ENCODE data around the gene PRKCA.
"Not testable (repeated sequence)": the region's sequence is repeated elsewhere in the genome, so short reads cannot be mapped to it uniquely, and the experiment has no call there.

PRKCA gene

DNA sequence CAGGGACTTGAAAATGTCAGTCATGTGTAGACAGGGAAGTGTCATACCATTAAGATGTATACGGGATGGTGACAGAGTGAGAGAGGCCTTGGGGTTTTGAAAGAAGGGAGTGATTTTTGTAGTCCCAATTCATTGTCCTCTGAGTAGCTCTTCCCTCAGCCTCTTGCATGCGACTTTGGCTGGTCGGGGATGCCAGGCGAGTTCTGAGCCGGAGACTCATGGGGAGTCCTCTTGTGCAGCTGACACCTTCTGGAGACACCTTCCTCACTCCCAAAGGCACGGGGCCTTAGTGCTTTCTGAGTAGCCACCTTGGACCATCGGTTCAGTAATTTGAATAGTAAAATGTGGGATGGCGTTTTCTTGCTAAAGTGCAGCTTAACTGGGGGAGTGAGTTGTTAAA, 144.7 kb downstream of the PRKCA start:
- DNase-seq: no peak

DNA sequence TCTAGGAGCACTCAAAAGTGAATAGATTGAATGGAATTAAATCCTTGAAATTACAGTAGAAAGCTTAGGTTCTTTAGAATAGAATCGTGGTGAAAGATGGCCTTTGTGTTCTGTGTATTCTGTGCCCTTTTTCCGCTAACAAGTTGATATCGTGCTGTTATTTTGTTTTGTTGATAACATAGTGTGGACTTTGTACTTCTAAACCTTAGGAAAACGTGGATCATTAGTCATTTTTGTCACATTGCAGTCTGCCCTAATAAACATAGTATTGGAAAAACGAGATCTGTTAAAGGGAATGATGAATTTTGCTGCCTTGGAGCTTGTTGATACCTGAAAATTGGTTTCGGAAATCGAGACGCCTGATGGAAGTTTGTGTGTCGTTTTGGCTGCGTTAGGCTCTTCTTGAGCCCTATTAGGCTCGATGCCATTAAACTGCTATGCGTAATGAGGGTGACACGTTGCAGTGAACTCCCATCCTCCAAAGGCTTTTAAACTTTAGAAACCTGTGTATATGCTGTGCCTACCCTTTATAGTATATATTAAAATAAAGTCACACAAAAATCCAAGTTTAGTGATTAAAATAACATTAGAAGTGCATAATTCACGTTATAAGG, 145.7 kb downstream of the PRKCA start:
- no peak for DNase-seq

DNA sequence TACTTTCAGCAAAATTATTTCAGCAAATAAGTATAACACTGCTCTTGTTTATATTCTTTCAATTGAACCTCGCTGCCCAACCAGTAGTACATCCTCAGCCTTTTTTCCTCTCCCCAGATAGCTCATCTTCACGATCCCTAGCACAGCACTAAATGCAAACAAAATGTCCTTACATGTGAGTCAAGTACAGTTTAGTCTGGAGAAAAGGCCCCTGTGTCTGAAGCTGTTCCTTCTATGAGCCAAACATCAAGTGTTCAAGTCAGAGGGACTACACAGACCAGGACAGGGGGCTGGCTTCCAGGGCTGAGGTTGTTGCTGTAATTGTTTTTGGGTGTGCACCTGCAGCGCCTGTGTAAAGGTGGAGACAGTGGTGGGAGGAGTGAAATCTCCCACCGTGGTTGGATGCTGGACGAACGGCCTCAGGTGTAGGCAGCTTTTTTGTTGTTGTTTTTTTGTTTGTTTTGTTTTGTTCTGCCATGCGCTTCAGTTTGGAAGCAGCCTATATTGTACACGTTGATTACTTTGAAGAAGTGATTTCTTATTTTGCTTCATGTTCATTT, 147.1 kb downstream of the PRKCA start:
- DNase-seq: no peak

- DNase-seq: no peak
Measured at GRCh38 chr17:66450008-66450851, 147.8 kb downstream of the PRKCA start.

DNA sequence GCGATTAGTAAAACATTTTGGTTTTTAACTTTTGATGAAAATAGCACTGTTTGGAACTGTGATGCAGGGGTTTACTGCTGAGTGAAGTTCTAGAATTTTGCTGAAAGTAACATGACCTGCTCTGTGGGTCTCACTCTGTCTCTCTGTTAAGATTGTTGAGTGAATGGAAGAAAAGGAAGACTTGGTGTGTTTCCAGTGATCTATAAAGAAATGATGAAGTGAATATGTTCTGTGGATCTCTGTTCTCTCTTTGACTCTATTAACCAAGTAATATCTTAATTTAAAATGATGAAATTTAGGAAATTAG, 148.4 kb downstream of the PRKCA start:
- DNase-seq: no peak

DNA sequence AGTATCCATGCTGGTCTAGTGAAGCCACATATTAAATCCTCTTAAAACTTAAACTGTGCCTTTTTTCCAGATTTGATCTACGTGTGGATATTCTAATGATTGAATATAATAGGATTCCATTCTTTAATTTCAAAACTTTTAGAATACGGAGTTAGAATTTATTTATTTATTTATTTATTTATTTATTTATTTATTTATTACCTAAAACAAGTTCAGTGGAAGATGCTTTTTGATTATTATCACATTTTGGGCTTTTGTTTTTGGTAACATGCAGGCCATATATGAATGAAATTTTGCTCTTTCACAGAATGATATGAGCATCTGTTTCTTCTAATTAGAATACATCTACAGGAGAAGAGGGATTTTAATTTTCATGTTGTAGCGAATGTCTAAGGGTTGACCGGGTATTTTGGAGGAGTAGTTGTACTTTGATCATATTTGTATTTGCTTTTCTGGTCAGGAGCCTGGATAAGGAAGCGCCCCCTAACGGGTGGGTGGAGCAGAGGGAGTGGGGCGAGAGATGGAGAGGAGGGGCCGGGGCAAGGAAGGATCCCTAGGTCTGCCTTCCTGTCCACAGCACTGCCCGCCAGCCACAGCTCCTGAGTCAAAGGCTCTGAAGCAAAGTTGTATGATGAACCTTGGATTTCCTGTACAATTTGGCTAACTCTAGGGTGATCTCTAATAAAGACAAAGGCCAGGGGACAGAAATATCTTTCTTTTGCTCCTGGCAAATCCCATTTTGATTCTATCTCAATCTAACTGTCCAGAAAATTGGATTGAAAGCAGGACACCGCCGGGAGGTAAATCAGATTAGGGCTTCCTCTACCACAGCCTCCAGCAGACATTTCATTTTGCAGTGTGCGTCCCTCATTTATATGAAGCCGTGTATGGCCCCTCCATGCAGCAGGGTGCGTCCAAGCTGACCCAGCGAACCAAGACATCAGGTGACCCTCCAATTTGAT, 149.1 kb downstream of the PRKCA start:
- DNase-seq: no peak

- no peak for DNase-seq
Measured at GRCh38 chr17:66455060-66455459, 152.6 kb downstream of the PRKCA start.

GRCh38 chr17:66457499-66457898, 155.1 kb downstream of the PRKCA start:
- DNase-seq: not testable (repeated sequence)

GRCh38 chr17:66458782-66459181, 156.4 kb downstream of the PRKCA start:
- no peak for DNase-seq

- DNase-seq: no peak
Measured at GRCh38 chr17:66459811-66460270, 157.4 kb downstream of the PRKCA start.

DNA sequence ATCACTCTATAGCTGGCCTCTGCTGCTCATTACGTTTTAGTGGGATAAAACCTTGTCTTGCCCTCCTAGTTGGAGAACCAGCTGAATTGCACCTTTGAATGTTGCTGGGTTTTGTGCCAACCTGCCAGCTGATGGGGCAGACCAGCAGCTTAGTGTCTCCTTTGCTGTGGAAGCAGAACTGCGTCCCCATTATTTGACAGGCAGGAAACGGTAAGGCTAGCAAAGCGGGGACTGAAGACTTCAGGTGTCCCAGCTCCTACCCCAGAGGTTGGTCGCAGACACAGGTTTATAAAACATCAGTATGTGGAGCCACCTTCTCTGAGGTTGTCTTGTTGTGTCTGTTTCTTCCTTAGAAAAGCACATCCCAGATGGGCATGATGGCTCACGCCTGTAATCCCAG, 158.1 kb downstream of the PRKCA start:
- no peak for DNase-seq

GRCh38 chr17:66461343-66461995, 159.1 kb downstream of the PRKCA start:
- DNase-seq: no peak

DNA sequence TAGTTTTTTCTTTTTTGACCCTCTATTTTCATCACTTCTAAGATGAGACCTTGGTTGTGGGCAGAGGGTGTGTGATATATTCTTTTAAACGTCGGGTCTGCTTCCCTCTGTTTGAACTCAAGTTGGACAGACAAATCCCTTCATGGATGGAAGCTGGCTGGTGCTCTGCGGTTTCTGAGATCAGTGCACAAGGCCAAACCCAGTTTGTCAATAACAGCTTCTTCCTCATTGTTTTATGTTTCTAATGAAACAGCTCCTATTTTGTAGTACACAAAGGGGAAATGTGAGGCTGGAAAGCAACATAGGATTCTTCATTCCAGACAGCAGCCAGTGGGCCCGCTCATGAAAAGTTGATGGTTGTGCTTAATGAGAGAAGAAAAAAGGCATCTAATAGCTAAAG, 159.6 kb downstream of the PRKCA start:
- no peak for DNase-seq

GRCh38 chr17:66464921-66465320, 162.5 kb downstream of the PRKCA start:
- DNase-seq: no peak

DNA sequence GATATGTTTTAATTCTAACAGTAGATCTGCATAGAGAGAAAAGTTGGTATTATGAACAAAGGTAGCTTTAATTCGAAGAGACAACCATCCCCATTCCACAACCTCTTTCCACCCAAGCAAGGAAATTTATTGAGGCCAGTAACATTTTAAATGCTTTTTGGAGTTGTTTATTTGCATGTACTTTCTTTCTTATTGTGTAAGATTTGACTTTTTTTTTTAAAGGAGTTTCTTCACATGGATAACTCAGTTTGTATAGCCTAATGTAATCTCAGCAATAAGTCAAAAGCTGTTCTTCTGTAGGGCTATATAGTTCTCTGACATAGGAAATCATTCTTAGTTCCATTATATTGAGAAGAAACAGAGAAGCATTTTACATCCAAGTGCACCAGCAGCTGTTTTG, 163.3 kb downstream of the PRKCA start:
- no peak for DNase-seq

GRCh38 chr17:66466106-66466820, 163.8 kb downstream of the PRKCA start:
- no peak for DNase-seq

- DNase-seq: peak; percentile 68
Measured at GRCh38 chr17:66466840-66467367, 164.5 kb downstream of the PRKCA start.

DNA sequence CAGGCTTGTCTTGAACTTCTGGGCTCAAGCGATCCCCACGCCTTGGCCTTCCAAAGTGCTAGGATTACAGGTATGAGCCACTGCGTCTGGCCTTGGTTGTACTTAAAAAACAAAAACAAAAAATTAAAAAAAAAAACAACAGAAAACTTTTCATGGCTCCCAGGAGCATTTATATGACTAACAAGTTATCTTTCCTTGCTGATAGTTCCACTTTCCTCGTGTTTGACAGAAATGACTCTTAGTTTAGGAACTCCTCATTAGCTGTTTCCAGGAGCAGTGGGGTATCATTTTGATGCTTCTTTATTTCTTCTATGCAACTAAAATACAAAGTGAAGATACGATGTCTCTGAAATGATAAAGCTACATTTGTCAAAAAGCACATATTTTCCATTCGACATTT, 165.4 kb downstream of the PRKCA start:
- DNase-seq: no peak

DNA sequence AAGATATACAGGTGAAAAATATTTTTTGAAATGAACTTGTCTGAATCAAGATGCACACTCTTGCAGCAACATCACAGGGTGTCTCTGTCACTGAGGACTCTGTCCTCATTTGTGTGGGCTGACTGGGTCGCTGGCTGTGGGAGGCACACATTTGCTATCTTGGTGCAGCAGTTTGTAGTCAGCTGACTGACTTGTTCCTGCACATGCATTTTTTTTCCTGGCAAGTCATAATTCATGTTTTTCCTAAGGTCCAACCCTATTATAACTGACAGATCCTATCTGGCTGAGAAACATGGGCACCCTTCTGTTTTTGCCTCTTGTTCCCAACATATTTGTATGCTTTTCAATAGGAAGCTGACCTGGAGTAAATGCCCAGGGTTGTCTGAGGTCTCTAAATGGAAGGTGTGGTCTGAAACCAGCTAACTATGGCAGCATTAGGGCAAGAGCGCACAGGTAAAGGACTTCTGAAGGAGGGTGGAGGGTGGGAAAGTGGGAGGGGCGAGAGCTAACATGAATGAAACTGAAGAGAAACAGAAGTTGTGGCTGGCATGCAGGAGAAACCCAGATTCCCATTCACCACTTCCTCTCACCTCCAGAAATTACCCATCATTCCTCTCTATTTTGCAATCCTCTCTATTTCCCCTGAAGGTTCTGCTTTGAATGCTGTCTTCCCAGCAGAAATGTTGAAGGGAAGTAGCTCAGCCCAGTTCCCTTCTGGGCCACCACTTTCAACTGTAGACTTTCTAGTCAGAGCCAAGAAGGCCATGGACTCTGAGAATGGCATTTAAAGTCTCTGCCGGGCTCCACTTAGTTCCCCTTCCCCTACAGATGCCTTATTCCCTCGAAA, 166.1 kb downstream of the PRKCA start:
- DNase-seq: no peak

GRCh38 chr17:66469088-66469442, 166.7 kb downstream of the PRKCA start:
- DNase-seq: no peak

DNA sequence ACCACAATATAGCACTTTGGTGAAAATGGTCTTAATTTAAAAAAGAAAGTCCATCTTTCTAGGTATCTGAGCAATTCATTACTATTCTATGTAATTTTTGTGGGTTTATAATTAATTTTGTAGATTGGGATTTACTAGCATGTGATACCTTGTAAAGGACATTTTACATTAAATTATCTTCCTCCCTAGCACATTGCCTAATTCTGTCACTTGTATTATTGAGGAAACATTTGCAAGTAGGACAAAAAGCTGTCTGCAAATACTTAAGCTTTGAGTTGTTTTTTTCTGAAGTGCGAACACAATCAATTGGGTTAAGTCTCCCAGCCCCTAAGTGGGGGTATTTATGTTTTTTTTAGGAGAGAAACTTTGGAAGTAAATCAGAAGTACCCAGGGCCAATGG, 167.0 kb downstream of the PRKCA start:
- no peak for DNase-seq

Data from activated naive CD4-positive, alpha-beta T cell treated with anti-CD3 and anti-CD28 coated beads, Interleukin-2, amount 50 U/mL, for 16 hours (primary cell).